ENCODE results near the gene PLA2G5. TPM values are rescaled to one million over a fixed set of nuclear protein-coding genes. Genes with fewer than 3 reads are reported as not detected.

PLA2G5 gene
- total and polyA plus RNA-seq, 9 of the 15 experiments (the other 6 are each of a cell fraction or from before 2014, with no cell fraction given) = not detected

DNA sequence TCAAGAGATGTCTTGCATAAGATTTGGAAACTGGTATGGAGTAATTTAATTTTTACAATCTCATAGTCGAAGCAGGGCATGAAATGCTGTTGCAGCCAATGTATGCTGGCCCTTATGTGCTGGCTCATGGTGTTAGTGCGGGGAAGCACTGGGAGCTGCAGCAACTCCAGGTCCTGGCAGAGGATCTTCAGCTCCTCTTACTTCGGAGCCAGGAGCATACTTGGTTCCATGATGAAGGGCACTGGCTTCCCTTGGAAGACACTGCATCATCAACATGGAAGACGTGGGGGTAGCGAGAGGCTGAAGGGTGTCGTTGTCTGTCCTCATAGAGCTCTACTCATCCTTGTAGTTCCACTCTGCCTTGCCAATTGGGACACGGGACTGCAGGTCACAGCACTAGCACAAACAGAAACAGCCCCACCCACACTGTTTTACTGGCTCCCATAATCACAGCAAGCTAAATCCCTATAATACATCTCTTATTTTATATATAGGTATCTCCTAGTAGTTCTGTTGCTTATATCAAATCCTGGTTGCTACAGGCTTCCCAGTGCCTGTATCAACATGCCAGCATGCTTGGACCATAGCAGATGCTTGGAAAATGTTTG, 26.9 kb downstream of the PLA2G5 start:
- H3K4me3 ChIP-seq = no peak overlapping the region
- WGBS (ENCODE audit: insufficient coverage, low coverage, missing lambda C conversion rate) = 0% methylated on average over 6 of the region's 7 CpGs
- no peak overlapping the region for H3K27ac ChIP-seq (ENCODE audit: extremely low read depth, low read depth, low read length)
- ChIA-PET POLR2A (no interaction called here), CTCF (ENCODE audit: low intra/inter-chr PET ratio) (no interaction called here)
- H2AFZ ChIP-seq (ENCODE audit: low read depth, low read length) = no peak overlapping the region
- no peaks in the 10 kb centered on the region for H3K9me1 ChIP-seq (ENCODE audit: control insufficient read depth, insufficient read depth, low read length)
- H4K20me1 ChIP-seq (replicated peaks; ENCODE audit: control insufficient read depth, insufficient read depth, low read length) = no peaks in the 10 kb centered on the region
- ATAC-seq = no peak
- H3K9ac ChIP-seq (ENCODE audit: insufficient read depth in 1 of 2, low read depth in 2 of 2, low read length in 2 of 2) = no peak overlapping the region
- DNase-seq (ENCODE audit: extremely low read depth in 1 of 4, low spot score in 3 of 4) = no peak
- in situ Hi-C loops (cut with MboI) (no loop called here), intact Hi-C loops (cut with micrococcal nuclease) (no loop called here)
- no peak for FAIRE-seq
- H3K27me3 ChIP-seq (ENCODE audit: control insufficient read depth in 2 of 2, insufficient read depth in 2 of 2, low read length in 2 of 2) = peaks cover 5 to 22% of the 10 kb centered on the region in 2 experiments; a peak in 4 of 5 replicates
- no peaks in the 10 kb centered on the region for H3K4me1 ChIP-seq (replicated peaks in 1 of 2; ENCODE audit: control insufficient read depth in 2 of 2, insufficient read depth in 2 of 2, low read length in 2 of 2)
- no peaks in the 10 kb centered on the region for H3K9me3 ChIP-seq (replicated peaks; ENCODE audit: control insufficient read depth, insufficient read depth, low read depth, low read length)
- no peaks in the 10 kb centered on the region for H3K36me3 ChIP-seq (ENCODE audit: control insufficient read depth, insufficient read depth, low read length)
- H3K79me2 ChIP-seq (ENCODE audit: control insufficient read depth, insufficient read depth, low read length) = no peaks in the 10 kb centered on the region
- no peak overlapping the region for H3K4me2 ChIP-seq (ENCODE audit: insufficient read depth, low read length)
- BruUV-seq (replicated peaks) = no TSS peak
- TF ChIP-seq PYGO2 (tag; IDR thresholded peaks at IDR 0.05) (no peak), SMAD1 (IDR thresholded peaks at IDR 0.05; ENCODE audit: low read depth, low read length, partially characterized antibody) (no peak), POLR2H (tag; IDR thresholded peaks at IDR 0.05; ENCODE audit: low read depth) (no peak), KLF13 (tag; IDR thresholded peaks at IDR 0.05; ENCODE audit: borderline replicate concordance, low read depth) (no peak), CEBPB (tag; IDR thresholded peaks at IDR 0.05) (no peak), MAFF (IDR thresholded peaks at IDR 0.05; ENCODE audit: low read length) (no peak)
- TF ChIP-seq, protein P1, sequence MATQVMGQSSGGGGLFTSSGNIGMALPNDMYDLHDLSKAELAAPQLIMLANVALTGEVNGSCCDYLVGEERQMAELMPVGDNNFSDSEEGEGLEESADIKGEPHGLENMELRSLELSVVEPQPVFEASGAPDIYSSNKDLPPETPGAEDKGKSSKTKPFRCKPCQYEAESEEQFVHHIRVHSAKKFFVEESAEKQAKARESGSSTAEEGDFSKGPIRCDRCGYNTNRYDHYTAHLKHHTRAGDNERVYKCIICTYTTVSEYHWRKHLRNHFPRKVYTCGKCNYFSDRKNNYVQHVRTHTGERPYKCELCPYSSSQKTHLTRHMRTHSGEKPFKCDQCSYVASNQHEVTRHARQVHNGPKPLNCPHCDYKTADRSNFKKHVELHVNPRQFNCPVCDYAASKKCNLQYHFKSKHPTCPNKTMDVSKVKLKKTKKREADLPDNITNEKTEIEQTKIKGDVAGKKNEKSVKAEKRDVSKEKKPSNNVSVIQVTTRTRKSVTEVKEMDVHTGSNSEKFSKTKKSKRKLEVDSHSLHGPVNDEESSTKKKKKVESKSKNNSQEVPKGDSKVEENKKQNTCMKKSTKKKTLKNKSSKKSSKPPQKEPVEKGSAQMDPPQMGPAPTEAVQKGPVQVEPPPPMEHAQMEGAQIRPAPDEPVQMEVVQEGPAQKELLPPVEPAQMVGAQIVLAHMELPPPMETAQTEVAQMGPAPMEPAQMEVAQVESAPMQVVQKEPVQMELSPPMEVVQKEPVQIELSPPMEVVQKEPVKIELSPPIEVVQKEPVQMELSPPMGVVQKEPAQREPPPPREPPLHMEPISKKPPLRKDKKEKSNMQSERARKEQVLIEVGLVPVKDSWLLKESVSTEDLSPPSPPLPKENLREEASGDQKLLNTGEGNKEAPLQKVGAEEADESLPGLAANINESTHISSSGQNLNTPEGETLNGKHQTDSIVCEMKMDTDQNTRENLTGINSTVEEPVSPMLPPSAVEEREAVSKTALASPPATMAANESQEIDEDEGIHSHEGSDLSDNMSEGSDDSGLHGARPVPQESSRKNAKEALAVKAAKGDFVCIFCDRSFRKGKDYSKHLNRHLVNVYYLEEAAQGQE (IDR thresholded peaks at IDR 0.05; ENCODE audit: borderline replicate concordance) = no peak
- TF ChIP-seq, protein P1 (CRISPR knock-in tag; IDR thresholded peaks at IDR 0.05; ENCODE audit: low read depth) = no peak
- TF ChIP-seq, protein P2, sequence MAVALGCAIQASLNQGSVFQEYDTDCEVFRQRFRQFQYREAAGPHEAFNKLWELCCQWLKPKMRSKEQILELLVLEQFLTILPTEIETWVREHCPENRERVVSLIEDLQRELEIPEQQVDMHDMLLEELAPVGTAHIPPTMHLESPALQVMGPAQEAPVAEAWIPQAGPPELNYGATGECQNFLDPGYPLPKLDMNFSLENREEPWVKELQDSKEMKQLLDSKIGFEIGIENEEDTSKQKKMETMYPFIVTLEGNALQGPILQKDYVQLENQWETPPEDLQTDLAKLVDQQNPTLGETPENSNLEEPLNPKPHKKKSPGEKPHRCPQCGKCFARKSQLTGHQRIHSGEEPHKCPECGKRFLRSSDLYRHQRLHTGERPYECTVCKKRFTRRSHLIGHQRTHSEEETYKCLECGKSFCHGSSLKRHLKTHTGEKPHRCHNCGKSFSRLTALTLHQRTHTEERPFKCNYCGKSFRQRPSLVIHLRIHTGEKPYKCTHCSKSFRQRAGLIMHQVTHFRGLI (CRISPR knock-in tag; IDR thresholded peaks at IDR 0.05) = no peak

Measured in K562 (cell line).